SH-SY5Y (cell line): Measurements from ENCODE around the gene NTM.

Experiments used
- GATA2 ChIP-seq: IDR thresholded peaks from 2 replicates; pipeline ENCODE4 v1.6.1; 2011; ENCODE audit warnings: mild to moderate bottlenecking, low read depth, low read length
- GATA3 ChIP-seq: IDR thresholded peaks from 2 replicates; pipeline ENCODE4 v1.6.1; 2011; ENCODE audit warnings: low read depth, mild to moderate bottlenecking, low read length, moderate library complexity

DNA sequence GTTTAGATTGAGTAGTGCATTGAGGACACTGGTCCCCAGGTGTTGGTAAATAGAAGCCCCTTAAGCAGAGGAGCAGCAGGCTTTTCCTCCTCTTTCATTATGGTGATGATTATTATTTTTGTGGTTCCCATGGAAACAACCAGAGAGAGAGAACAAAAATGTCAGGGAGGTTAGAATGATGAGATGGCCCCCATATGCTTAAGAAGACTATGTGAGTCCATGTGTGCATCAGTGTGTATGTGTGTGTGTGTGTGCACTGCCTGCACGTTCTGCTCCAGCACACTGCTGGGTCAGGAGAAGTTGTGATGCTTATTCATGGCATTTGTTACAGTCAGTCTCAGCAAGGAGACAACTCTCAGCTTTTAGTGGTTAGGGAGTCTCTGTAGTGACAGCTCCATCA, 724.2 kb downstream of the NTM start:
- TF ChIP-seq GATA2 (no peak), GATA3 (no peak)
